Mesothelial cell of epicardium (in vitro differentiated cells): ENCODE data around the gene KIAA1671. TPM values are rescaled to one million over a fixed set of nuclear protein-coding genes. Genes with fewer than 3 reads are reported as not detected.

Experiments
- DNase-seq, 2 experiments: peaks; one replicate each; pipeline ENCODE4 v3.0.0; 2021; ENCODE audit warnings: low spot score in 2 of 2; ENCODE audit not compliant: unreplicated experiment in 2 of 2
- H3K27ac Mint-ChIP-seq: 2 replicates; pipeline ENCODE4 v1.8.0; 2021; ENCODE audit warnings: mixed read lengths
- H3K27me3 Mint-ChIP-seq: 2 replicates; pipeline ENCODE4 v1.8.0; 2021; ENCODE audit warnings: low read depth, mixed read lengths
- H3K36me3 Mint-ChIP-seq: 2 replicates; pipeline ENCODE4 v1.8.0; 2021; ENCODE audit warnings: mixed read lengths
- H3K4me1 Mint-ChIP-seq: 2 replicates; pipeline ENCODE4 v1.8.0; 2021; ENCODE audit warnings: mixed read lengths
- H3K4me3 Mint-ChIP-seq: 2 replicates; pipeline ENCODE4 v1.8.0; 2021; ENCODE audit warnings: mild to moderate bottlenecking, moderate library complexity, mixed read lengths
- H3K9me3 Mint-ChIP-seq: 2 replicates; pipeline ENCODE4 v1.8.0; 2021; ENCODE audit warnings: mixed read lengths
- CTCF ChIP-seq: fragments of 200-600 bp; sonication (generic); IDR thresholded peaks from one replicate; pipeline ENCODE4 v1.5.0; 2021; ENCODE audit warnings: antibody characterized with exemption; ENCODE audit not compliant: unreplicated experiment
- total RNA-seq: library from RNA; stranded (reverse); gene quantifications from 3 replicates; pipeline ENCODE4 v1.2.1, GENCODE V29; 2021

The KIAA1671 gene
- total RNA-seq, 1 donor from 2014 or later, result 21.8 TPM

- Mint-ChIP-seq H3K4me1 (peaks cover 18% of the 10 kb centered on the region), H3K27me3 (no peaks in the 10 kb centered on the region), H3K36me3 (no peaks in the 10 kb centered on the region), H3K27ac (no peak overlapping the region), H3K9me3 (no peaks in the 10 kb centered on the region), H3K4me3 (no peak overlapping the region)
- no peak for DNase-seq
- TF ChIP-seq CTCF, result no peak
Measured at GRCh38 chr22:24992946-24993345, 40.4 kb downstream of the KIAA1671 start.

GRCh38 chr22:24994070-24994763 is 41.7 kb downstream of the KIAA1671 start:
- Mint-ChIP-seq H3K27ac (no peak overlapping the region), H3K27me3 (no peaks in the 10 kb centered on the region), H3K4me3 (no peak overlapping the region), H3K36me3 (no peaks in the 10 kb centered on the region), H3K9me3 (no peaks in the 10 kb centered on the region), H3K4me1 (peaks cover 18% of the 10 kb centered on the region)
- TF ChIP-seq CTCF, result no peak
- DNase-seq, result no peak

- no peaks in the 10 kb centered on the region for H3K27me3 Mint-ChIP-seq
- H3K36me3 Mint-ChIP-seq, result no peaks in the 10 kb centered on the region
- no peak for TF ChIP-seq CTCF
- H3K27ac Mint-ChIP-seq, result peak overlapping the region; percentile 19
- peaks cover 18% of the 10 kb centered on the region for H3K4me1 Mint-ChIP-seq
- no peak overlapping the region for H3K4me3 Mint-ChIP-seq
- no peak for DNase-seq
- no peaks in the 10 kb centered on the region for H3K9me3 Mint-ChIP-seq
Measured at GRCh38 chr22:24995649-24996180, 43.2 kb downstream of the KIAA1671 start.

GRCh38 chr22:24996420-24996952 is 44.0 kb downstream of the KIAA1671 start:
- H3K4me3 Mint-ChIP-seq, result peak overlapping the region; percentile 6
- no peaks in the 10 kb centered on the region for H3K36me3 Mint-ChIP-seq
- peaks cover 18% of the 10 kb centered on the region for H3K4me1 Mint-ChIP-seq
- no peaks in the 10 kb centered on the region for H3K27me3 Mint-ChIP-seq
- peak overlapping the region; percentile 19 for H3K27ac Mint-ChIP-seq
- H3K9me3 Mint-ChIP-seq, result no peaks in the 10 kb centered on the region
- no peak for TF ChIP-seq CTCF
- peak in 1 of 2 experiments; percentile 47 for DNase-seq

GRCh38 chr22:24997023-24997422 is 44.5 kb downstream of the KIAA1671 start:
- H3K4me1 Mint-ChIP-seq, result peaks cover 18% of the 10 kb centered on the region
- no peaks in the 10 kb centered on the region for H3K9me3 Mint-ChIP-seq
- H3K27ac Mint-ChIP-seq, result no peak overlapping the region
- no peak for DNase-seq
- no peaks in the 10 kb centered on the region for H3K36me3 Mint-ChIP-seq
- no peak overlapping the region for H3K4me3 Mint-ChIP-seq
- TF ChIP-seq CTCF, result no peak
- no peaks in the 10 kb centered on the region for H3K27me3 Mint-ChIP-seq
